OCI-LY1 (cell line): Measurements from ENCODE around the gene LDLRAD2.

Experiments used
- CTCF ChIP-seq: fragments of 200-600 bp; sonication (generic), shearing (Covaris generic); IDR thresholded peaks from 2 replicates; pipeline ENCODE4 v1.5.1; 2017; ENCODE audit warnings: mild to moderate bottlenecking, antibody characterized with exemption, low read length, moderate library complexity, mixed read lengths
- EZH2 ChIP-seq: fragments of 200-600 bp; sonication (generic), shearing (Covaris generic); IDR thresholded peaks from 2 replicates; pipeline ENCODE4 v1.8.0; 2017; ENCODE audit warnings: borderline replicate concordance, mixed run types, mild to moderate bottlenecking, antibody characterized with exemption, low read length, moderate library complexity, mixed read lengths

GRCh38 chr1:21861602-21862429, 49.8 kb downstream of the LDLRAD2 start:
- TF ChIP-seq CTCF, result no peak
- no peak for TF ChIP-seq EZH2
